CD14-positive monocyte (primary cell): Measurements from ENCODE around the gene GTF2H3. TPM values are rescaled to one million over a fixed set of nuclear protein-coding genes. Genes with fewer than 3 reads are reported as not detected.

Experiments used
- DNase-seq, 3 donors: peaks; one replicate each; pipeline ENCODE4 v3.0.0-alpha.2; 2011 to 2022
- H2AFZ ChIP-seq: 2 replicates; pipeline ENCODE4 v1.6.0; 2012; ENCODE audit warnings: mild to moderate bottlenecking, low read depth, low read length, inconsistent platforms; ENCODE audit not compliant: insufficient read depth, poor library complexity, severe bottlenecking
- H3K27ac ChIP-seq, 2 donors: 1 replicate in 1 of 2; 2 replicates in 1 of 2; pipeline ENCODE4 v1.5.1; 2012 to 2013; ENCODE audit warnings: low read length in 2 of 2, control low read depth in 1 of 2, inconsistent platforms in 1 of 2, low read depth in 1 of 2, mild to moderate bottlenecking in 1 of 2
- H3K27me3 ChIP-seq, 2 donors: one replicate each; pipeline versions ENCODE4 v1.6.0 to v1.6.1; 2011 to 2013; ENCODE audit warnings: low read length in 2 of 2; ENCODE audit not compliant: control insufficient read depth in 2 of 2, insufficient read depth in 2 of 2
- H3K36me3 ChIP-seq, 2 donors: replicated peaks in 1 of 2; 1 replicate in 1 of 2; 2 replicates in 1 of 2; pipeline versions ENCODE4 v1.5.1 to v1.6.1; 2012 to 2013; ENCODE audit warnings: low read length in 2 of 2, control low read depth in 1 of 2, inconsistent platforms in 1 of 2, mild to moderate bottlenecking in 1 of 2; ENCODE audit not compliant: insufficient read depth in 2 of 2, control insufficient read depth in 1 of 2
- H3K4me1 ChIP-seq, 2 donors: 1 replicate in 1 of 2; 2 replicates in 1 of 2; pipeline versions ENCODE4 v1.5.1 to v1.6.1; 2012 to 2013; ENCODE audit warnings: low read length in 2 of 2, control low read depth in 1 of 2, inconsistent platforms in 1 of 2, mild to moderate bottlenecking in 1 of 2, moderate library complexity in 1 of 2; ENCODE audit not compliant: insufficient read depth in 2 of 2, control insufficient read depth in 1 of 2
- H3K4me2 ChIP-seq: replicated peaks from 2 replicates; pipeline ENCODE3; 2012; ENCODE audit warnings: low read length, moderate library complexity, mild to moderate bottlenecking; ENCODE audit not compliant: poor library complexity, severe bottlenecking; ENCODE audit errors: extremely low read depth
- H3K4me3 ChIP-seq, 3 experiments: fragments of 200-600 bp in 1 of 3; sonication (generic) in 1 of 3; replicated peaks in 1 of 3; 1 replicate in 2 of 3; 2 replicates in 1 of 3; pipeline ENCODE4 v1.5.1; 2011 to 2013; ENCODE audit warnings: low read length in 3 of 3, mild to moderate bottlenecking in 3 of 3, control low read depth in 2 of 3, low read depth in 2 of 3, inconsistent platforms in 1 of 3, moderate library complexity in 1 of 3
- H3K79me2 ChIP-seq: 2 replicates; pipeline ENCODE4 v1.6.0; 2012; ENCODE audit warnings: mild to moderate bottlenecking, control low read depth, inconsistent platforms, low read length, moderate library complexity; ENCODE audit not compliant: insufficient read depth
- H3K9ac ChIP-seq: 2 replicates; pipeline ENCODE4 v1.6.0; 2017; ENCODE audit warnings: low read length, mild to moderate bottlenecking; ENCODE audit not compliant: insufficient read depth, poor library complexity, severe bottlenecking
- H3K9me3 ChIP-seq, 2 donors: replicated peaks in 1 of 2; 1 replicate in 1 of 2; 2 replicates in 1 of 2; pipeline versions ENCODE4 v1.5.1 to v1.6.1; 2012 to 2013; ENCODE audit warnings: low read length in 2 of 2, control low read depth in 1 of 2; ENCODE audit not compliant: control insufficient read depth in 1 of 2, insufficient read depth in 1 of 2
- H4K20me1 ChIP-seq: 2 replicates; pipeline ENCODE4 v1.6.0; 2012; ENCODE audit warnings: mild to moderate bottlenecking, low read length, control low read depth, moderate library complexity; ENCODE audit not compliant: insufficient read depth
- H3K27ac Mint-ChIP-seq, 7 donors: one replicate each; pipeline ENCODE4 v1.8.0; 2020; ENCODE audit warnings: mild to moderate bottlenecking in 7 of 7, mixed read lengths in 7 of 7, moderate library complexity in 6 of 7, inconsistent platforms in 2 of 7
- H3K27me3 Mint-ChIP-seq, 3 donors: one replicate each; pipeline ENCODE4 v1.8.0; 2021 to 2022; ENCODE audit warnings: low read depth in 3 of 3, mild to moderate bottlenecking in 3 of 3, mixed read lengths in 3 of 3, moderate library complexity in 3 of 3, inconsistent platforms in 1 of 3
- H3K36me3 Mint-ChIP-seq, 2 donors: one replicate each; pipeline ENCODE4 v1.8.0; 2020; ENCODE audit warnings: mixed read lengths in 2 of 2, inconsistent platforms in 1 of 2, mild to moderate bottlenecking in 1 of 2
- H3K4me1 Mint-ChIP-seq: one replicate; pipeline ENCODE4 v1.8.0; 2020; ENCODE audit warnings: mild to moderate bottlenecking, mixed read lengths
- H3K4me3 Mint-ChIP-seq, 2 donors: one replicate each; pipeline ENCODE4 v1.8.0; 2020; ENCODE audit warnings: mild to moderate bottlenecking in 2 of 2, mixed read lengths in 2 of 2, moderate library complexity in 1 of 2
- H3K9me3 Mint-ChIP-seq, 7 donors: one replicate each; pipeline ENCODE4 v1.8.0; 2020 to 2022; ENCODE audit warnings: mixed read lengths in 7 of 7, mild to moderate bottlenecking in 6 of 7, moderate library complexity in 6 of 7, inconsistent platforms in 2 of 7
- WGBS: methylation state at CpG from one replicate; pipeline ENCODE4 v1.1.5; 2013; ENCODE audit warnings: missing lambda C conversion rate; ENCODE audit not compliant: insufficient coverage; 5-methylcytosine and 5-hydroxymethylcytosine counted together
- intact Hi-C, 2 donors: fragments of 100-400 bp; cut with micrococcal nuclease; formaldehyde crosslinking; loops; one replicate each; pipeline versions ENCODE4 v1.15.0 to v1.15.1; 2023
- polyA plus RNA-seq, 3 donors: library from polyadenylated mRNA; depleted of rRNA in 1 of 3; unstranded in 2 of 3; stranded (reverse) in 1 of 3; fragments of 300-500 nt in 2 of 3; fragments of >200 nt in 1 of 3; fragmentation: Illumina TruSeq in 2 of 3; gene quantifications; 1 replicate in 2 of 3; 2 replicates in 1 of 3; pipeline ENCODE4 v1.2.3, GENCODE V29; 2012 to 2021
- TF ChIP-seq, protein P1 (sequence below): fragments of 200-600 bp; IDR thresholded peaks from one replicate; pipeline ENCODE4 v1.8.0; 2022; ENCODE audit warnings: antibody characterized with exemption, mild to moderate bottlenecking

Gene GTF2H3
- polyA plus RNA-seq, 3 donors: 8.2 to 21.7 (median 12.3) TPM

DNA sequence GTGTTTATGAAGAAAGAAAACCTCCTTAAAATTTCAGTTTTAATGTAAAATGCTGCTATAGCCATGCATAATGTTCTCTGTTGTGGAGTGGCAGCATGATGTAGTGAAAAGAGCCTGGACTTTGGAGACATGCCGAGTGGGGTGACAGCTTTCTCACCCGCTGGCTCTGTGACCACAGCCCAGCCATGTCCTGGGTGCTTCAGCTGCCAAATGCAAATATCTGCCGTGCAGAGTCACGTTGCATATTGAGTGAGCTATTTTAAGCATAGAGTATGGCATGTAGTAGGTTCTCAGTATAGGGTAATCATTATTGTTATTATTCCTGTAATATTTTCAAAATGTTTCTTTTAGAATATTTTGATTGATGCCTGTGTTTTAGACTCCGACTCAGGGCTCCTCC lies 21.8 kb downstream of the GTF2H3 start:
- intact Hi-C loops: no loop called here
- no peak overlapping the region for H3K9ac ChIP-seq
- H3K36me3 Mint-ChIP-seq: peaks cover 58 to 71% of the 10 kb centered on the region in 2 donors

DNA sequence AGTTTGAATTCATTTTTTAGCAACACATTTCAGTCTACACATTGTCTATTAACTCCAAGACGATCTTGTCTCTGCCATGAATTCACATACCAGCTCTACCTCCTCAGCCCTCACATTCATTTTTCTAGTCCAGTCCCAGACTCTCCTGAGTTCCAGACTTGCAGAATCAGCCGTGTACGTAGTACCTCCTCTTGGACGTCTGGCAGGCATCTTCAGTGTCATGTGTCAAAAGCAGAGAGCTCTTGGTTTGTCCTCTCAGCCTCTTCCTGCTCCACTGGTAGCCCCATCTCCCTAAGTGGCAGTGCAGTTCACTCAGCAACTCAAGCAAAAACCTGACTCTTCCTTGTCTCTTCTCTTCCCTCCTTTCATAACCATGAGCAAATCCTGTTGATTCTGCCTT lies 22.8 kb downstream of the GTF2H3 start:
- Mint-ChIP-seq H3K27ac (no peak overlapping the region), H3K9me3 (no peaks in the 10 kb centered on the region), H3K36me3 (peaks cover 52 to 64% of the 10 kb centered on the region in 2 donors), H3K27me3 (no peaks in the 10 kb centered on the region), H3K4me3 (no peak overlapping the region), H3K4me1 (no peaks in the 10 kb centered on the region)
- H3K4me1 ChIP-seq: no peaks in the 10 kb centered on the region
- no peak overlapping the region for H3K27ac ChIP-seq
- DNase-seq: no peak
- H4K20me1 ChIP-seq: no peaks in the 10 kb centered on the region
- peaks cover 28 to 83% of the 10 kb centered on the region in 2 donors for H3K36me3 ChIP-seq
- no peaks in the 10 kb centered on the region for H3K9me3 ChIP-seq
- no peak overlapping the region for H3K4me2 ChIP-seq
- H3K4me3 ChIP-seq: no peak overlapping the region
- TF ChIP-seq, protein P1, sequence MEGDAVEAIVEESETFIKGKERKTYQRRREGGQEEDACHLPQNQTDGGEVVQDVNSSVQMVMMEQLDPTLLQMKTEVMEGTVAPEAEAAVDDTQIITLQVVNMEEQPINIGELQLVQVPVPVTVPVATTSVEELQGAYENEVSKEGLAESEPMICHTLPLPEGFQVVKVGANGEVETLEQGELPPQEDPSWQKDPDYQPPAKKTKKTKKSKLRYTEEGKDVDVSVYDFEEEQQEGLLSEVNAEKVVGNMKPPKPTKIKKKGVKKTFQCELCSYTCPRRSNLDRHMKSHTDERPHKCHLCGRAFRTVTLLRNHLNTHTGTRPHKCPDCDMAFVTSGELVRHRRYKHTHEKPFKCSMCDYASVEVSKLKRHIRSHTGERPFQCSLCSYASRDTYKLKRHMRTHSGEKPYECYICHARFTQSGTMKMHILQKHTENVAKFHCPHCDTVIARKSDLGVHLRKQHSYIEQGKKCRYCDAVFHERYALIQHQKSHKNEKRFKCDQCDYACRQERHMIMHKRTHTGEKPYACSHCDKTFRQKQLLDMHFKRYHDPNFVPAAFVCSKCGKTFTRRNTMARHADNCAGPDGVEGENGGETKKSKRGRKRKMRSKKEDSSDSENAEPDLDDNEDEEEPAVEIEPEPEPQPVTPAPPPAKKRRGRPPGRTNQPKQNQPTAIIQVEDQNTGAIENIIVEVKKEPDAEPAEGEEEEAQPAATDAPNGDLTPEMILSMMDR: no peak
- no peaks in the 10 kb centered on the region for H3K27me3 ChIP-seq
- no peak overlapping the region for H2AFZ ChIP-seq
- no peaks in the 10 kb centered on the region for H3K79me2 ChIP-seq
- no peak overlapping the region for H3K9ac ChIP-seq
- intact Hi-C loops: no loop called here
- 91% methylated on average over 4 of the region's 4 CpGs for WGBS

More for the DNA sequence above, 21.8 kb downstream of the GTF2H3 start:
- Mint-ChIP-seq H3K4me3 (no peak overlapping the region), H3K27ac (no peak overlapping the region), H3K9me3 (no peaks in the 10 kb centered on the region), H3K4me1 (no peaks in the 10 kb centered on the region), H3K27me3 (no peaks in the 10 kb centered on the region)
- DNase-seq: no peak
- H3K4me1 ChIP-seq: no peaks in the 10 kb centered on the region
- H3K36me3 ChIP-seq: peaks cover 32 to 85% of the 10 kb centered on the region in 2 donors
- H2AFZ ChIP-seq: no peak overlapping the region
- no peaks in the 10 kb centered on the region for H3K9me3 ChIP-seq
- H3K79me2 ChIP-seq: no peaks in the 10 kb centered on the region
- H3K4me2 ChIP-seq: no peak overlapping the region
- H3K27me3 ChIP-seq: no peaks in the 10 kb centered on the region
- no peak overlapping the region for H3K4me3 ChIP-seq
- no peak overlapping the region for H3K27ac ChIP-seq
- no peaks in the 10 kb centered on the region for H4K20me1 ChIP-seq
- 85% methylated on average over 2 of the region's 5 CpGs for WGBS
- TF ChIP-seq, protein P1: no peak
